GM18499 (cell line): Measurements from ENCODE around the gene DNAJB1.

Source experiments
- ATAC-seq: cut with Tn5 transposase; IDR thresholded peaks from one replicate; pipeline ENCODE4 v1.9.1; 2021; ENCODE audit warnings: moderate number of reproducible peaks; ENCODE audit not compliant: insufficient read depth, unreplicated experiment

The DNAJB1 gene

GRCh38 chr19:14476327-14476672, 41.9 kb downstream of the DNAJB1 start:
- no peak for ATAC-seq

DNA sequence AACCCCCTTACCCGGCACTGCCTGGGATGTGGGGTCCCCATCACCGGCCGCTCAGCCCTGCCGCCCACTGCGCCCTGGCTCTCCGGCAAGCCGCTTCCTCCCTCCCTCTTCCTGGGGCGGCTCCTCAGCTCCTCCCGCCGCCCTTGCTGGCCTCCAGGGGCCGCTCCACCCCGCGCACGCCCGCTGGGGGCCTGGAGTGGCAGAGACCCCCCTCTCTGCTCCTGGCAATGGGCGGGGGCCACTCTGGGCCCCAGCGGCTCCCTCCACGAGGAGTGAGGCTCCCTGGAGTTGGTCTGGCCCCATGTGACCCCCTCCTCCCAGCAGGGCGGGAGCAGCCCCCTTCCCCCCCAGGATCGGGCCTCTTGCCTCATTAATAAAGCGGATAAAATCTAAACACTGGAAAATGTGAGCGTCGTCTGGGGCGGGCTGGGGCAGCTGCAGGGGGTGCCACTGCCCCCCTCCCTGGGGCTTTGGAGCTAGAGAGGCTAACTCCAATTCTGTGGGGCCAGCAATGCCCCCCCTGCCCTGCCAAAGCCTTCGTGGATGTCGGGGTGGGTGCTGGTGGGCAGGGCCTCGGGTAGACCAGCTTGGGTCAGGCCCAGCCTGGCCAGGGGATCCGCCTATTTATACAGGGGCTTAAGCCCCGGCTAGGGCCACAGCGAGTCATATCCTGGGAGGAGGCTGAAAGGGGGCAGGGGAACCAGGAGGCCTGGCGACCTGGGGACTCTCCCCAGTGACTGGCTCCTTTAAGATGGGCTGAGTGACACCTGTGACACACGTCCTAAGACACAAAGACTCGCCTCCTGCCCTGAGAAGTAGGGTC, 42.7 kb downstream of the DNAJB1 start, which contains the start of gene PTGER1:
PTGER1 (minus strand) TSS at position 104 of the 823 bp plus-strand sequence. CDS start 1,034 bp downstream, outside the sequence.
- no peak for ATAC-seq

GRCh38 chr19:14474827-14475226, 43.4 kb downstream of the DNAJB1 start:
- ATAC-seq: no peak

GRCh38 chr19:14473978-14474578, 44.1 kb downstream of the DNAJB1 start:
- no peak for ATAC-seq

- ATAC-seq: no peak
Observed at GRCh38 chr19:14473073-14473977, 44.9 kb downstream of the DNAJB1 start.

GRCh38 chr19:14472202-14472938, 45.8 kb downstream of the DNAJB1 start:
- no peak for ATAC-seq

- ATAC-seq: no peak
Observed at GRCh38 chr19:14471436-14472187, 46.6 kb downstream of the DNAJB1 start.

- ATAC-seq: no peak
Observed at GRCh38 chr19:14470031-14470876, 47.9 kb downstream of the DNAJB1 start.

DNA sequence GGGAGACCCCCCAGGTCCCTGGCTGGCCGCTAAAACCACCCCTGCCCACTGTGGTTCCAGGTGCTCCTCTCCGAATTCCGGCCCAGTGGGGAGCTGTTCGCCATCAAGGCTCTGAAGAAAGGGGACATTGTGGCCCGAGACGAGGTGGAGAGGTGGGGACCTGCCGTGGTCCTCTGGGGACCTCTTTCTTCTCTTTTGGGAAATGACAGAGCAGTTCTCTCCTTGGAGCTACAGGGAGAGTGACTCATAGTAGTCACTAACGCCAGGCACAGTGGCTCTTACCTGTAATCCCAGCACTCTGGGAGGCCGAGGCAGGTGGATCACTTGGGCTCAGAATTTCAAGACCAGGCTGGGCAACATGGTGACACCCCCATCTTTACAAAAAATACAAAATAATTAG, 50.4 kb downstream of the DNAJB1 start:
- no peak for ATAC-seq

GRCh38 chr19:14467391-14467790, 50.8 kb downstream of the DNAJB1 start:
- ATAC-seq: no peak
